ENCODE measurements around the gene REV1.

GRCh38 chr2:99520195-99520594 is 30.4 kb upstream of the REV1 start:
- TF ChIP-seq, protein P1, sequence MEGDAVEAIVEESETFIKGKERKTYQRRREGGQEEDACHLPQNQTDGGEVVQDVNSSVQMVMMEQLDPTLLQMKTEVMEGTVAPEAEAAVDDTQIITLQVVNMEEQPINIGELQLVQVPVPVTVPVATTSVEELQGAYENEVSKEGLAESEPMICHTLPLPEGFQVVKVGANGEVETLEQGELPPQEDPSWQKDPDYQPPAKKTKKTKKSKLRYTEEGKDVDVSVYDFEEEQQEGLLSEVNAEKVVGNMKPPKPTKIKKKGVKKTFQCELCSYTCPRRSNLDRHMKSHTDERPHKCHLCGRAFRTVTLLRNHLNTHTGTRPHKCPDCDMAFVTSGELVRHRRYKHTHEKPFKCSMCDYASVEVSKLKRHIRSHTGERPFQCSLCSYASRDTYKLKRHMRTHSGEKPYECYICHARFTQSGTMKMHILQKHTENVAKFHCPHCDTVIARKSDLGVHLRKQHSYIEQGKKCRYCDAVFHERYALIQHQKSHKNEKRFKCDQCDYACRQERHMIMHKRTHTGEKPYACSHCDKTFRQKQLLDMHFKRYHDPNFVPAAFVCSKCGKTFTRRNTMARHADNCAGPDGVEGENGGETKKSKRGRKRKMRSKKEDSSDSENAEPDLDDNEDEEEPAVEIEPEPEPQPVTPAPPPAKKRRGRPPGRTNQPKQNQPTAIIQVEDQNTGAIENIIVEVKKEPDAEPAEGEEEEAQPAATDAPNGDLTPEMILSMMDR (IDR thresholded peaks at IDR 0.05; ENCODE audit: insufficient read depth, low read length, poor library complexity, severe bottlenecking): no peak
- TF ChIP-seq EZH2phosphoT487 (conservative IDR thresholded peaks at IDR 0.05; ENCODE audit: low read length): no peak

All from SU-DHL-6 (cell line).